SK-N-SH (cell line): ENCODE results near the gene LPGAT1. TPM values are rescaled to one million over a fixed set of nuclear protein-coding genes. Genes with fewer than 3 reads are reported as not detected.

ENCODE experiments used
- CTCF ChIA-PET: fragments of 300-600, 350-600 bp; formaldehyde crosslinking; extraction: SDS; loops from one replicate; lab custom pipeline; 2021; lab: Yijun Ruan, JAX
- POLR2A ChIA-PET: fragments of 350-600 bp; sonication (Branson Sonifier 250); formaldehyde crosslinking; extraction: SDS; loops from one replicate; lab custom pipeline; 2020; ENCODE audit warnings: antibody characterized with exemption, inconsistent platforms; lab: Yijun Ruan, JAX
- DNase-seq: peaks from one replicate; pipeline ENCODE4 v3.0.0; 2012
- H2AFZ ChIP-seq: fragments of 200-600 bp; sonication (generic); 2 replicates; pipeline ENCODE4 v1.8.1; 2016; ENCODE audit warnings: antibody characterized with exemption, mild to moderate bottlenecking, low read depth
- H3F3A ChIP-seq: fragments of 200-600 bp; sonication (generic); replicated peaks from 2 replicates; pipeline ENCODE3; 2016; ENCODE audit warnings: antibody characterized with exemption, mild to moderate bottlenecking; ENCODE audit not compliant: insufficient read depth
- H3K27ac ChIP-seq, 2 experiments: fragments of 200-500 bp in 1 of 2; fragments of 200-600 bp in 1 of 2; sonication (Bioruptor generic) in 1 of 2; sonication (generic), shearing (Covaris generic) in 1 of 2; 2 replicates each; pipeline versions ENCODE4 v1.5.1 to v1.6.1; 2014 to 2016; ENCODE audit warnings: low read depth in 2 of 2, inconsistent platforms in 1 of 2, low read length in 1 of 2, mild to moderate bottlenecking in 1 of 2, mixed read lengths in 1 of 2
- H3K27me3 ChIP-seq: fragments of 200-600 bp; sonication (generic), shearing (Covaris generic); 2 replicates; pipeline ENCODE4 v1.6.1; 2016; ENCODE audit warnings: mixed run types; ENCODE audit not compliant: insufficient read depth
- H3K36me3 ChIP-seq, 2 experiments: fragments of 200-500 bp in 1 of 2; fragments of 200-600 bp in 1 of 2; sonication (Bioruptor generic) in 1 of 2; sonication (generic) in 1 of 2; replicated peaks in 1 of 2; 2 replicates each; pipeline versions ENCODE3 to v1.5.1; 2014 to 2016; ENCODE audit warnings: low read length in 1 of 2, mild to moderate bottlenecking in 1 of 2; ENCODE audit not compliant: insufficient read depth in 2 of 2, control insufficient read depth in 1 of 2
- H3K4me1 ChIP-seq, 2 experiments: fragments of 200-500 bp in 1 of 2; fragments of 200-600 bp in 1 of 2; sonication (Bioruptor generic) in 1 of 2; sonication (generic), shearing (Covaris generic) in 1 of 2; 2 replicates each; pipeline versions ENCODE4 v1.5.1 to v1.6.1; 2014 to 2016; ENCODE audit warnings: low read depth in 1 of 2, low read length in 1 of 2, mixed run types in 1 of 2; ENCODE audit not compliant: insufficient read depth in 2 of 2, control insufficient read depth in 1 of 2
- H3K4me2 ChIP-seq: fragments of 200-600 bp; sonication (generic), shearing (Covaris generic); 2 replicates; pipeline ENCODE4 v1.6.1; 2017; ENCODE audit warnings: mixed run types
- H3K4me3 ChIP-seq, 2 experiments: fragments of 200-500 bp in 1 of 2; fragments of 200-600 bp in 1 of 2; sonication (Bioruptor generic) in 1 of 2; sonication (generic), shearing (Covaris generic) in 1 of 2; 2 replicates each; pipeline versions ENCODE4 v1.5.1 to v1.8.1; 2014 to 2016; ENCODE audit warnings: low read depth in 2 of 2, inconsistent platforms in 1 of 2, low read length in 1 of 2, mild to moderate bottlenecking in 1 of 2, mixed read lengths in 1 of 2, moderate library complexity in 1 of 2
- H3K79me2 ChIP-seq: fragments of 200-600 bp; sonication (generic); 2 replicates; pipeline ENCODE4 v1.8.1; 2017; ENCODE audit warnings: mild to moderate bottlenecking; ENCODE audit not compliant: insufficient read depth
- H3K9ac ChIP-seq: fragments of 200-600 bp; sonication (generic); 2 replicates; pipeline ENCODE4 v1.6.1; 2017; ENCODE audit warnings: mixed run types
- H3K9me2 ChIP-seq: fragments of 200-600 bp; sonication (generic); 2 replicates; pipeline ENCODE4 v1.6.1; 2017; ENCODE audit warnings: mixed run types
- H3K9me3 ChIP-seq: fragments of 200-600 bp; sonication (generic); 2 replicates; pipeline ENCODE4 v1.6.1; 2017; ENCODE audit warnings: mixed run types, mild to moderate bottlenecking, moderate library complexity
- H4K20me1 ChIP-seq: fragments of 200-600 bp; sonication (generic); 2 replicates; pipeline ENCODE4 v1.6.1; 2017; ENCODE audit warnings: mild to moderate bottlenecking, mixed run types; ENCODE audit not compliant: insufficient read depth
- CHD2 ChIP-seq: fragments of 150-350 bp; IDR thresholded peaks from 2 replicates; pipeline ENCODE4 v1.6.1; 2018; ENCODE audit warnings: low read length; ENCODE audit not compliant: partially characterized antibody
- FOXJ3 ChIP-seq: sonication (generic); formaldehyde crosslinking; IDR thresholded peaks from 2 replicates; pipeline ENCODE4 v1.5.1; 2020; ENCODE audit warnings: mild to moderate bottlenecking, missing genetic modification reagents
- GATA2 ChIP-seq: sonication (generic); formaldehyde crosslinking; IDR thresholded peaks from 2 replicates; pipeline ENCODE4 v1.5.0; 2020; ENCODE audit warnings: mild to moderate bottlenecking, missing genetic modification reagents
- NFIC ChIP-seq: IDR thresholded peaks from 2 replicates; pipeline ENCODE4 v1.4.0; 2012; ENCODE audit warnings: borderline replicate concordance
- NRF1 ChIP-seq: IDR thresholded peaks from 2 replicates; pipeline ENCODE4 v1.6.1; 2012; ENCODE audit warnings: low read depth, mild to moderate bottlenecking, low read length
- RFX5 ChIP-seq: IDR thresholded peaks from 2 replicates; pipeline ENCODE4 v1.6.1; 2012; ENCODE audit warnings: mild to moderate bottlenecking, improper control_type of control experiment, low read length
- TEAD4 ChIP-seq: IDR thresholded peaks from 2 replicates; pipeline ENCODE4 v1.4.0; 2012; ENCODE audit warnings: mild to moderate bottlenecking, borderline replicate concordance; ENCODE audit not compliant: insufficient read depth
- WGBS: methylation state at CpG from one replicate; pipeline ENCODE4 v1.1.6; 2017; ENCODE audit warnings: low lambda C conversion rate; 5-methylcytosine and 5-hydroxymethylcytosine counted together
- polyA plus RNA-seq, 3 experiments: library from polyadenylated mRNA; depleted of rRNA; stranded (reverse); fragments of >200 nt; gene quantifications; 2 replicates each; pipeline ENCODE4 v1.2.3, GENCODE V29; 2012
- TF ChIP-seq, protein P1 (sequence below): IDR thresholded peaks from 2 replicates; pipeline ENCODE4 v1.4.0; 2012; ENCODE audit warnings: low read depth, borderline replicate concordance
- TF ChIP-seq, protein P2 (sequence below): IDR thresholded peaks from 2 replicates; pipeline ENCODE4; 2012
- TF ChIP-seq, protein P3 (sequence below): fragments of 150-350 bp; IDR thresholded peaks from 2 replicates; pipeline ENCODE4 v1.6.1; 2017; ENCODE audit warnings: antibody characterized with exemption, low read length, low read depth, borderline replicate concordance
- TF ChIP-seq, protein P4 (sequence below): fragments of 150-350 bp; IDR thresholded peaks from 2 replicates; pipeline ENCODE4 v1.6.1; 2016; ENCODE audit warnings: mild to moderate bottlenecking, low read depth, low read length
- TF ChIP-seq, protein P5 (sequence below): IDR thresholded peaks from 2 replicates; pipeline ENCODE4 v1.4.0; 2012; ENCODE audit warnings: low read depth
- TF ChIP-seq, protein P6 (sequence below): fragments of 200-600 bp; sonication (generic); IDR thresholded peaks from 2 replicates; pipeline ENCODE4 v1.6.1; 2017; ENCODE audit warnings: antibody characterized with exemption, mild to moderate bottlenecking, moderate library complexity

Gene LPGAT1
- polyA plus RNA-seq, 1 of the 3 experiments (the other 2 are of a cell fraction) = 4.8 TPM

DNA sequence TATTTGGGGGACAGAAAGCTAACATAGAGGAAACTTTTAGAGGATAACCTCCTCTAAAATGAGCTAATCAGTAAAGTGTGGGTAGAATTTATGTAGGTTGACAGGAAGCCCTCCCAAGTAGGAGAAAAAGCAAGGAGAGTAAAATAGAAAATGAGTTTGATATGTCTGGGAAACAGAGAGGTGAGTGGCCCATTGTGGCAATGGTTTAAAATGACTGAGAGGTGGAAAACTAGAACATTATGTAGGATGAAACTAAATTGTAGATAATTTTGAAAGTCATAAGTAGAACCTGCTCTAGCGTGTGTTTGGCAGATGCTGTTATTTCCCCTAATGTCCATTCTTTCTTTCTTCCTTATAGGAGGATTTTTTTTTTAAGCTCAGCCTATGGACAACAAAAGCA, 8.5 kb upstream of the LPGAT1 start:
- no peak overlapping the region for H3K27ac ChIP-seq
- CTCF ChIA-PET = interaction anchor here (1.0 kb wide), 1 partner anchor 158 kb away, joined by 4 read pairs; no protein-coding TSS in a partner anchor
- no peaks in the 10 kb centered on the region for H3K9me3 ChIP-seq
- no peaks in the 10 kb centered on the region for H3K9me2 ChIP-seq
- H3K27me3 ChIP-seq = no peaks in the 10 kb centered on the region
- no peaks in the 10 kb centered on the region for H3K79me2 ChIP-seq
- H3K4me2 ChIP-seq = no peak overlapping the region
- no peak overlapping the region for H3K9ac ChIP-seq
- H3K36me3 ChIP-seq = no peaks in the 10 kb centered on the region
- H2AFZ ChIP-seq = no peak overlapping the region
- H4K20me1 ChIP-seq = no peaks in the 10 kb centered on the region
- 93% methylated on average over 1 of the region's 1 CpG for WGBS
- POLR2A ChIA-PET = no interaction called here
- H3F3A ChIP-seq = no peaks in the 10 kb centered on the region
- no peak for DNase-seq
- no peak for TF ChIP-seq CHD2
- TF ChIP-seq GATA2 (CRISPR knock-in tag) = no peak
- TF ChIP-seq, protein P1, sequence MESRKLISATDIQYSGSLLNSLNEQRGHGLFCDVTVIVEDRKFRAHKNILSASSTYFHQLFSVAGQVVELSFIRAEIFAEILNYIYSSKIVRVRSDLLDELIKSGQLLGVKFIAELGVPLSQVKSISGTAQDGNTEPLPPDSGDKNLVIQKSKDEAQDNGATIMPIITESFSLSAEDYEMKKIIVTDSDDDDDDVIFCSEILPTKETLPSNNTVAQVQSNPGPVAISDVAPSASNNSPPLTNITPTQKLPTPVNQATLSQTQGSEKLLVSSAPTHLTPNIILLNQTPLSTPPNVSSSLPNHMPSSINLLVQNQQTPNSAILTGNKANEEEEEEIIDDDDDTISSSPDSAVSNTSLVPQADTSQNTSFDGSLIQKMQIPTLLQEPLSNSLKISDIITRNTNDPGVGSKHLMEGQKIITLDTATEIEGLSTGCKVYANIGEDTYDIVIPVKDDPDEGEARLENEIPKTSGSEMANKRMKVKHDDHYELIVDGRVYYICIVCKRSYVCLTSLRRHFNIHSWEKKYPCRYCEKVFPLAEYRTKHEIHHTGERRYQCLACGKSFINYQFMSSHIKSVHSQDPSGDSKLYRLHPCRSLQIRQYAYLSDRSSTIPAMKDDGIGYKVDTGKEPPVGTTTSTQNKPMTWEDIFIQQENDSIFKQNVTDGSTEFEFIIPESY = no peak
- TF ChIP-seq, protein P2, sequence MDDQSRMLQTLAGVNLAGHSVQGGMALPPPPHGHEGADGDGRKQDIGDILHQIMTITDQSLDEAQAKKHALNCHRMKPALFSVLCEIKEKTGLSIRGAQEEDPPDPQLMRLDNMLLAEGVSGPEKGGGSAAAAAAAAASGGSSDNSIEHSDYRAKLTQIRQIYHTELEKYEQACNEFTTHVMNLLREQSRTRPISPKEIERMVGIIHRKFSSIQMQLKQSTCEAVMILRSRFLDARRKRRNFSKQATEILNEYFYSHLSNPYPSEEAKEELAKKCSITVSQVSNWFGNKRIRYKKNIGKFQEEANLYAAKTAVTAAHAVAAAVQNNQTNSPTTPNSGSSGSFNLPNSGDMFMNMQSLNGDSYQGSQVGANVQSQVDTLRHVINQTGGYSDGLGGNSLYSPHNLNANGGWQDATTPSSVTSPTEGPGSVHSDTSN = no peak
- TF ChIP-seq, protein P3, sequence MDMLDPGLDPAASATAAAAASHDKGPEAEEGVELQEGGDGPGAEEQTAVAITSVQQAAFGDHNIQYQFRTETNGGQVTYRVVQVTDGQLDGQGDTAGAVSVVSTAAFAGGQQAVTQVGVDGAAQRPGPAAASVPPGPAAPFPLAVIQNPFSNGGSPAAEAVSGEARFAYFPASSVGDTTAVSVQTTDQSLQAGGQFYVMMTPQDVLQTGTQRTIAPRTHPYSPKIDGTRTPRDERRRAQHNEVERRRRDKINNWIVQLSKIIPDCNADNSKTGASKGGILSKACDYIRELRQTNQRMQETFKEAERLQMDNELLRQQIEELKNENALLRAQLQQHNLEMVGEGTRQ = no peak
- TF ChIP-seq, protein P4, sequence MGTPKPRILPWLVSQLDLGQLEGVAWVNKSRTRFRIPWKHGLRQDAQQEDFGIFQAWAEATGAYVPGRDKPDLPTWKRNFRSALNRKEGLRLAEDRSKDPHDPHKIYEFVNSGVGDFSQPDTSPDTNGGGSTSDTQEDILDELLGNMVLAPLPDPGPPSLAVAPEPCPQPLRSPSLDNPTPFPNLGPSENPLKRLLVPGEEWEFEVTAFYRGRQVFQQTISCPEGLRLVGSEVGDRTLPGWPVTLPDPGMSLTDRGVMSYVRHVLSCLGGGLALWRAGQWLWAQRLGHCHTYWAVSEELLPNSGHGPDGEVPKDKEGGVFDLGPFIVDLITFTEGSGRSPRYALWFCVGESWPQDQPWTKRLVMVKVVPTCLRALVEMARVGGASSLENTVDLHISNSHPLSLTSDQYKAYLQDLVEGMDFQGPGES = no peak
- TF ChIP-seq NFIC = no peak
- TF ChIP-seq, protein P5, sequence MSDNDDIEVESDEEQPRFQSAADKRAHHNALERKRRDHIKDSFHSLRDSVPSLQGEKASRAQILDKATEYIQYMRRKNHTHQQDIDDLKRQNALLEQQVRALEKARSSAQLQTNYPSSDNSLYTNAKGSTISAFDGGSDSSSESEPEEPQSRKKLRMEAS = no peak
- no peak for TF ChIP-seq RFX5
- no peak overlapping the region for H3K4me3 ChIP-seq
- H3K4me1 ChIP-seq = no peaks in the 10 kb centered on the region

DNA sequence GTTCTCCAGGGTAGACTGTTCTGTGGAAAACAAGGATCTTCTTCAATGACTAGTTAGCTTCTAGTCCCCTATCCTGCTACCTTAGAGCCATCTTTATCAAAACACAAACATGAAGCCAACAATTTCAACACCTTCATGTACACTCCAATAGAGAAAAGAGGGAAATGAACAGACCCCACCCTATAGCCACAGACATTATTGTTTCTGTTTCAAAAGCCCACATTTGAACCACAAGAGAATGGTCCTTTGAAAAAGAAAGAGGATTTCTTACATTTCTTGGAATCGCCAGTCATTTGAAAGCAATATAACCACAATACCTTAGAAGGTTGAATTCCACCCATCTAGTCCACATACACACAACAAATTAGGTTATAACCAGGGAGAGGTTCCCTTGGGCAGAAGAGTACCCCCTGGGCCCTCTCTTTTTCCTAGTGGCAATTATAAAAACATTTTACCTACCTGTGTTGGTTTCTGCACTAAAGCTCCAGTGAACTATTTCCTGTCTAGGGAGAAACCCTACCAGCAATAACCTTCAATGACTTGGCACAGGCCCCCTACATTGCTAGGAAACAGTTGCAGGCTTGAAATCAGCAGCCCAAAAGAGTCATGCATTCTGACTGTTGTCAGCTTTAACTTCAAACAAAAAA, 2.7 kb upstream of the LPGAT1 start:
- H3K9me3 ChIP-seq = no peaks in the 10 kb centered on the region
- CTCF ChIA-PET = interaction anchor here (1.0 to 1.2 kb wide), 2 partner anchors 13 to 201 kb away, joined by 3 to 4 read pairs; no protein-coding TSS in a partner anchor

More for the DNA sequence above, 2.7 kb upstream of the LPGAT1 start:
- peaks cover 0 to 6% of the 10 kb centered on the region in 2 experiments for H3K36me3 ChIP-seq
- DNase-seq = no peak
- H3K9ac ChIP-seq = no peak overlapping the region
- no peak overlapping the region for H3K27ac ChIP-seq
- H2AFZ ChIP-seq = no peak overlapping the region
- H4K20me1 ChIP-seq = no peaks in the 10 kb centered on the region
- H3K27me3 ChIP-seq = no peaks in the 10 kb centered on the region
- POLR2A ChIA-PET = no interaction called here
- no peak overlapping the region for H3K4me2 ChIP-seq
- no peak overlapping the region for H3K4me3 ChIP-seq
- H3K9me2 ChIP-seq = no peaks in the 10 kb centered on the region
- H3K79me2 ChIP-seq = peaks cover 6% of the 10 kb centered on the region; the same call in 1 of the 2 replicates
- 81% methylated on average over 1 of the region's 1 CpG for WGBS
- peaks cover 0 to 19% of the 10 kb centered on the region in 2 experiments; a peak in 2 of 4 replicates for H3K4me1 ChIP-seq
- peaks cover 7% of the 10 kb centered on the region for H3F3A ChIP-seq
- TF ChIP-seq, protein P6, sequence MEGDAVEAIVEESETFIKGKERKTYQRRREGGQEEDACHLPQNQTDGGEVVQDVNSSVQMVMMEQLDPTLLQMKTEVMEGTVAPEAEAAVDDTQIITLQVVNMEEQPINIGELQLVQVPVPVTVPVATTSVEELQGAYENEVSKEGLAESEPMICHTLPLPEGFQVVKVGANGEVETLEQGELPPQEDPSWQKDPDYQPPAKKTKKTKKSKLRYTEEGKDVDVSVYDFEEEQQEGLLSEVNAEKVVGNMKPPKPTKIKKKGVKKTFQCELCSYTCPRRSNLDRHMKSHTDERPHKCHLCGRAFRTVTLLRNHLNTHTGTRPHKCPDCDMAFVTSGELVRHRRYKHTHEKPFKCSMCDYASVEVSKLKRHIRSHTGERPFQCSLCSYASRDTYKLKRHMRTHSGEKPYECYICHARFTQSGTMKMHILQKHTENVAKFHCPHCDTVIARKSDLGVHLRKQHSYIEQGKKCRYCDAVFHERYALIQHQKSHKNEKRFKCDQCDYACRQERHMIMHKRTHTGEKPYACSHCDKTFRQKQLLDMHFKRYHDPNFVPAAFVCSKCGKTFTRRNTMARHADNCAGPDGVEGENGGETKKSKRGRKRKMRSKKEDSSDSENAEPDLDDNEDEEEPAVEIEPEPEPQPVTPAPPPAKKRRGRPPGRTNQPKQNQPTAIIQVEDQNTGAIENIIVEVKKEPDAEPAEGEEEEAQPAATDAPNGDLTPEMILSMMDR = no peak
- TF ChIP-seq RFX5 = no peak
- no peak for TF ChIP-seq FOXJ3 (CRISPR knock-in tag)
- no peak for TF ChIP-seq NRF1
- TF ChIP-seq TEAD4 = no peak
